ENCODE measurements around the gene CEACAM7.

DNA sequence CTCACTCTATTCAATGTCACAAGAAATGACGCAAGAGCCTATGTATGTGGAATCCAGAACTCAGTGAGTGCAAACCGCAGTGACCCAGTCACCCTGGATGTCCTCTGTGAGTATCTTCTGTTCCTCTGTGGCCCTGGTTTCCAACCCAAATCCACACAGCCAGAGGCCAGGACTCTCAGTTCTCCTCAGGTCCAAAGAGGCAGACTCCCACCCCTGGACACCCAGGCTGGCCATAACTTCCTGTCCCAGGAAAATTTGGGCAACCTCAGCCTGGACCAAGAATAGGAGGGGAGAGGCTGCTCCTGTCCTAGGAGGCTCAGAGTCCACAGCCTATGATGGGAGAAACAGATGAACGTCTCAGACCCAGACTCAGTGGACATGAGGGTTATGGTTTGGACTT is 32.0 kb upstream of the CEACAM7 start:
- TF ChIP-seq, protein P1, sequence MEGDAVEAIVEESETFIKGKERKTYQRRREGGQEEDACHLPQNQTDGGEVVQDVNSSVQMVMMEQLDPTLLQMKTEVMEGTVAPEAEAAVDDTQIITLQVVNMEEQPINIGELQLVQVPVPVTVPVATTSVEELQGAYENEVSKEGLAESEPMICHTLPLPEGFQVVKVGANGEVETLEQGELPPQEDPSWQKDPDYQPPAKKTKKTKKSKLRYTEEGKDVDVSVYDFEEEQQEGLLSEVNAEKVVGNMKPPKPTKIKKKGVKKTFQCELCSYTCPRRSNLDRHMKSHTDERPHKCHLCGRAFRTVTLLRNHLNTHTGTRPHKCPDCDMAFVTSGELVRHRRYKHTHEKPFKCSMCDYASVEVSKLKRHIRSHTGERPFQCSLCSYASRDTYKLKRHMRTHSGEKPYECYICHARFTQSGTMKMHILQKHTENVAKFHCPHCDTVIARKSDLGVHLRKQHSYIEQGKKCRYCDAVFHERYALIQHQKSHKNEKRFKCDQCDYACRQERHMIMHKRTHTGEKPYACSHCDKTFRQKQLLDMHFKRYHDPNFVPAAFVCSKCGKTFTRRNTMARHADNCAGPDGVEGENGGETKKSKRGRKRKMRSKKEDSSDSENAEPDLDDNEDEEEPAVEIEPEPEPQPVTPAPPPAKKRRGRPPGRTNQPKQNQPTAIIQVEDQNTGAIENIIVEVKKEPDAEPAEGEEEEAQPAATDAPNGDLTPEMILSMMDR (IDR thresholded peaks at IDR 0.05), result no peak
- no peak for TF ChIP-seq POLR2A (IDR thresholded peaks at IDR 0.05)

All from thyroid gland (tissue), 4 donors.